ENCODE data around the gene KLRG1.

KLRG1 gene

GRCh38 chr12:9043766-9044165 lies 54.4 kb downstream of the KLRG1 start:
- no peak for DNase-seq

- no peak for DNase-seq
These were observed 57.8 kb downstream of the KLRG1 start for GRCh38 chr12:9047105-9047504.

GRCh38 chr12:9048930-9049329 lies 59.6 kb downstream of the KLRG1 start:
- no peak for DNase-seq

- DNase-seq, result no peak
These were observed 60.3 kb downstream of the KLRG1 start for GRCh38 chr12:9049520-9050133.

GRCh38 chr12:9050521-9051157 lies 61.3 kb downstream of the KLRG1 start:
- DNase-seq, result no peak

- no peak for DNase-seq
These were observed 61.8 kb downstream of the KLRG1 start for GRCh38 chr12:9051158-9051550.

- no peak for DNase-seq
These were observed 63.3 kb downstream of the KLRG1 start for GRCh38 chr12:9052610-9053009.

All from effector CD8-positive, alpha-beta T cell (primary cell).